ENCODE results near the gene KITLG. TPM values are rescaled to one million over a fixed set of nuclear protein-coding genes. Genes with fewer than 3 reads are reported as not detected.
"Not testable (repeated sequence)": the region's sequence is repeated elsewhere in the genome, so short reads cannot be mapped to it uniquely, and the experiment has no call there.

Gene KITLG
- total RNA-seq, 1 donor: 110 TPM

DNA sequence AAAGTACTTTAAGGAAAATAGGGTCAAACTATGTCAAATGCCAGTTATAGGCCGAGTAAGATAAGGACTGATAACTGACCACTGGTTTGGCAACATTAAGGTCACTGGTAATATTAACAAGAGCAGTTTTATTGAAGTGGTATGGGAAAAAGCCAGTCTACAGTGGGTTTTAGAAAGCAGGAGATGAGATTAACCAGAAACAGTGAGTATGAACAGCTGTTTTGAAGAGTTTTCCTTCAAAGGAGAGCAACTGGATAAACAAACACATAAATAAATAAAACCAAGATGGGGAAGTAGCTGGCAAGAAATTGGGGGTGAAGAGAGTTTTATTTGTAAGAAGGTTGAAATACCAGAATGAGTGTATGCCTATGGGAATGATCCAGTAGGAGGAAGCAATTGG, 30.3 kb downstream of the KITLG start:
- DNase-seq (ENCODE audit: low read depth): peak; percentile 47
- no peak for TF ChIP-seq CTCF (IDR thresholded peaks at IDR 0.05; ENCODE audit: insufficient read depth, low read length)
- H3K4me3 ChIP-seq (ENCODE audit: low read depth, low read length): no peak overlapping the region

DNA sequence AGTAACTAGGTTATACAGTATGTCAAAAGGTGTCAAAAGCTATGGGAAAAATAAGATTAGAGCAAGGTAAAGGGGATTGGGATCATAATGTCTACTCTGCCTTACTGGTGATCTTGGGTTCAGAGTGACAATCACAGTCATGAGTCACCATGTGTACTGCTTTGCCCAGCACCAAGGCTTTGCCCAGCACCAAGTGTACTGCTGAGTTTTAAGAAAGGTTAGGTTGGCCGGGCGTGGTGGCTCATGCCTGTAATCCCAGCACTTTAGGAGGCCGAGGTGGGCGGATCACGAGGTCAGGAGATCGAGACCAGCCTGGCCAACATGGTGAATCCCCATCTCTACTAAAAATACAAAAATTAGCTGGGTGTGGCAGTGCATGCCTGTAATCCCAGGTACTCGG, 32.3 kb downstream of the KITLG start:
- not testable (repeated sequence) for DNase-seq (ENCODE audit: low read depth); H3K4me3 ChIP-seq (ENCODE audit: low read depth, low read length)

DNA sequence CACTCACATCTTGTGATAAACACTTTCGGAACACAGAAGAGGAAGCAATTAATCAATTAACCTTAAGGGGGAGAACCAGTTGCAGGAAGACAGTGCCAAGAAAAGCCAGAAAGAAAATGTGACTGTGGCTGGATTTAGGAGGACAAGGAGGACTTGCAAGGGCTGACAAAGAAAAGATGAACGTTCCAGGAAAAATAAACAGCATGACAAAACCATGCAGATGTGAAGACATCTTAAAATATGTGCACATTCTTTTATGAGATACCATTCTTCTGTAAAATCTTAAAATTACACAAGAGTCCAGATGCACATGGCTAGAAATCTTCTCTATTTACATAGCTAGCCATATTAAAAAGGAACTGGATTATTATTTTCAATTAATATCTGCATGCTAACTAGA, 33.4 kb downstream of the KITLG start:
- no peak for TF ChIP-seq CTCF (IDR thresholded peaks at IDR 0.05; ENCODE audit: insufficient read depth, low read length)
- peak; percentile 79 for DNase-seq (ENCODE audit: low read depth)

DNA sequence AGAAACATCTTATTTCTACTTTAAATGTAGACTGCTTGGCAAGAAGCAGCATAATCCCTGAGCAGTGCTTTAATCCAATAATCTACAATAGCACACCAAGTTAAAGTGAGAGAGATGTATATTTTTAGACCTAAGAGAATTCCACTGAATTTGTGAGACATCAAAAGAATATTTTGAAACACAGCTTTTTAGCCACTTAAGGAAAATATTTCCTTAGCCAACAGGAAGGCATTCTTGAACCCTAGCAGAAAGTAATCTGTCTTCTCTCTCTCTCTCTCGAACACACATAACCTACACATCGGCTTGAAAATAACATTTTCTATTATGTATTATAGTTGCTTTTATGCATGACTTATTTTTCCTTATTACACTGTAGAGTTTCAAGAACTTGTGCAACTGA, 34.0 kb downstream of the KITLG start:
- no peak for TF ChIP-seq CTCF (IDR thresholded peaks at IDR 0.05; ENCODE audit: insufficient read depth, low read length)
- DNase-seq (ENCODE audit: low read depth): peak; percentile 24
- no peak overlapping the region for H3K4me3 ChIP-seq (ENCODE audit: low read depth, low read length)

More for the DNA sequence above, 33.4 kb downstream of the KITLG start:
- H3K4me3 ChIP-seq (ENCODE audit: low read depth, low read length): no peak overlapping the region

GRCh38 chr12:88544991-88545980, 35.0 kb downstream of the KITLG start:
- TF ChIP-seq CTCF (IDR thresholded peaks at IDR 0.05; ENCODE audit: insufficient read depth, low read length): no peak
- DNase-seq (ENCODE audit: low read depth): no peak
- H3K4me3 ChIP-seq (ENCODE audit: low read depth, low read length): no peak overlapping the region

- no peak for DNase-seq (ENCODE audit: low read depth)
- no peak for TF ChIP-seq CTCF (IDR thresholded peaks at IDR 0.05; ENCODE audit: insufficient read depth, low read length)
- no peak overlapping the region for H3K4me3 ChIP-seq (ENCODE audit: low read depth, low read length)
These were observed 40.4 kb downstream of the KITLG start for GRCh38 chr12:88539893-88540292.

GRCh38 chr12:88538697-88539096, 41.6 kb downstream of the KITLG start:
- DNase-seq (ENCODE audit: low read depth): no peak
- no peak overlapping the region for H3K4me3 ChIP-seq (ENCODE audit: low read depth, low read length)
- no peak for TF ChIP-seq CTCF (IDR thresholded peaks at IDR 0.05; ENCODE audit: insufficient read depth, low read length)

Data from fibroblast of the aortic adventitia (primary cell).